ENCODE measurements around the gene TBCD.
"Not testable (repeated sequence)": the region's sequence is repeated elsewhere in the genome, so short reads cannot be mapped to it uniquely, and the experiment has no call there.

Gene TBCD

DNA sequence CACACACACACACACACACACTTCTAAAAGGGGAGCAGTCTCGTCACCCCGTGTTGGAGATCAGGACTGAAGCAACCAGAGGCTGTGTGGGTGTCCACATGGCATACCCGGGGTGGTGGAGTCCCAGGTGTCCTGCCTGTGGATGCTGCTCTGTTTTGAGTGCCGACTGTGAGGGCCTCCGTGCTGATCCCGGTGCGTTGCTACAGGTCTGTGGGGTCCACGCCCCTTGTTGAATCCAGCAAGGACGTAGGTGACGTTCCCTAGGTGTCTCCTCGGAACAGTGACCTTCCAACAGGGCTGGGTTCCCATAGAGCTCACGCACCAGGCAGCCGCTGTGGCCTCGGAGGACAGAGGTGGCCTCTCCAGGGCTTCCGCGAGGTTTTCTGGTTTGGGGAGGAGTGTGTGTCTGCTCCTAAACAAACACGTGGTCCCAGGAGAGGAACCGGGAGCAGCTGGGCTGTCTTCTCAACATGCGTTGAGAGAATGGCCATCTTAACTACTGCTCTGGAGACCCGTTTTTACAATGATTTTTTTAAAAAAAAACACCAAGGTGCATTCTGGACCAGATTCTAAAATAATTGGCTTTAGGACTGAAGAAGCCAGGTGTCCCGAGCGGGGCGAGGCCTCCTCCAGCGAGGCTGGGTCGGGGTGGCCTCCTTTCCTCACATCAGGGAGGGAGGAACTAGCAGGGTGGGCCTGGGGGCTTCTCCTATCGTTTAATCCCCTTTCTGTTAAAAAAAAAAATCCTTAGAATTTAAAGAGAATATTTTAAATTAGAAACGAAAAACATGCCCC, 188.6 kb downstream of the TBCD start:
- DNase-seq (ENCODE audit: low read depth), result no peak

DNA sequence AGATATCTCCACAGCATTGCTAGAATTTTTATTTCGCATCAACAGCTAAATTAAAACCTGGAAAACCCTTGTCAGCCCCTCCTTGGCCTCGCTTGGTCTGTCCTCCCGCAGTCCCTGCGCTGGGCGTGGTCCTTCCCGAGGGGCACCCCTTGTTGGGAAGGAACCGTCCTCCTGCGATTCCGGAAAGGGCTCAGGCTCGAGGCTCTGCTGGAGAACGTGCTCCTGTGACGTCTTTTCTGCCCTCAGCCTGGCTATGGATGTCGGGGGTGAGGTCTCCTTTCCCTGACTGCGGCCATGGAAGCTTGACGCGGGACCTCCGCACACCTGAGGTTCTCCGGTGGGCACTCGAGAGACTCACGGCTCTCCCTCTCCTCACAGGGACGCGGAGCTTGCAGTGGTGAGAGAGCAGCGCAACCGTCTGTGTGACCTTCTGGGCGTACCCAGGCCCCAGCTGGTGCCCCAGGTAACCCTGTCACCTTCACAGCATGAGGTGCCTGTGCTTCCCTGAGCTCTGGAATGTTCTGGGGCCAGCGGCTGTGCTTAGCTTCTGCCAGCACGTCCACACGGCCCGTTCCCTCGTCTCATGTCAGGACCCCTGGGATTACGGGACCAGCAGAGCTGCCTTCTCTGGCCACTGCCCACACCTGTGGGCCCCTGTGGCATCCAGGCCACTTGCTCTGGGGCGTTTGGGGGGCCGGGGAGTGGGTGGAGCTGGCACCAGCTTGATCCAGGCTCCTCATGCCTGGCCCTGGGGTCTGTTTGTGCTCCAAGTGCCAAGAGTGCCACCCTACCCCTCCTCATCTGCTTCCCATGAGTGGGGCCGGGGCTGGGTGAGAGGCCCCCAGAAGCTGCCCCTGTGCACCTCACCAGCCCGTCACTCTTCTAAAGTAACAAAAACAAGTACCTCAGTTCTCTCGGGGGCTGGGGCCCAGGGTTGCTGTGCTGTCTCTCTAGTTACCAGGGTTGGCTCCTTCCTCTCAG, 189.4 kb downstream of the TBCD start:
- no peak for DNase-seq (ENCODE audit: low read depth)

DNA sequence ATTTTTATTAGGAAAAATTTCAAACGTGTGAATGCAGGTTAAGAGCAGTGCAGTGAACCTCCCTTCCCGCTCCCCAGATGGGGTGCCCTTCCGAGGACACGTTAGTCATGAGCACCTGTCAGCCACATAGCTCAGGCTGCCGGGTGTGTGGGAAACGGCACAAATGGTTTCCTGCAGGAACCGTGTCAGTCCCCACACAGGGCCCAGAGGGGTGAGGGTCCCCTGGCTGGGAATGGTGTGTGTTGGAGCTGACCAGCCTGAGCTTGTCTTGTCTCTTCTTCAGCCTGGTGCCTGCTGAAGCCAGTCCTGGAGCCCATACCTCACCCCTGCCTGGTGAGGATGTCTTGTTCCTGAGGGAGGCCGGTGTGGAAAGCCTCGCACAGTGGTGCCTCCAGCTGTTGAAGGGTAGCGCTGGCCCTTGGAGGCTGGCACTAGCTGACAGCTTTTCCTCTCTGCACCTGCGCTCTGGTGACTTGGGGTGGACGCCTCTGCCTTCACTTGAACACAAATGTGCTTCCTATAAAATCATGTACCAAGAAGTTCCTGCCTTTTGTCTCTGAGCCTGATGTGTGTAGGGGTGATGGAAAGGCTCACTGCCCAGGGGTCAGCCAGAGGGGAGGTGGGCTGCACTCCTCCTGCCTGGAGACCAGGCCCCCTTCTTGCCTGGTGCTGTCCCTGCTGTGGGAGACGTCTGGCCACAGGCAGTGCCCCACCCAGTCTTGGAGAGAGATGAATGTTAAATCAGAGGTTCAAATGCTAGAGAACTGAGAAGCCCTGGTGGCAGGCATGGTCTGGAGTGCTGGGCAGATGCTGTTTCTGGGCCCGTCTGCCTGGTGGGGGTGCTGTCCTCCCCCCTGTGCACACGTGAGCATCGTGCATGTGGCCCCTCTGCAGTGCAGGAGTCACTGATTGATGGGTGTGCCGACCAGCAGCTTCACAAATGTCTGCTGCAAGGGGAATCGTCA, 190.6 kb downstream of the TBCD start:
- no peak for DNase-seq (ENCODE audit: low read depth)

DNA sequence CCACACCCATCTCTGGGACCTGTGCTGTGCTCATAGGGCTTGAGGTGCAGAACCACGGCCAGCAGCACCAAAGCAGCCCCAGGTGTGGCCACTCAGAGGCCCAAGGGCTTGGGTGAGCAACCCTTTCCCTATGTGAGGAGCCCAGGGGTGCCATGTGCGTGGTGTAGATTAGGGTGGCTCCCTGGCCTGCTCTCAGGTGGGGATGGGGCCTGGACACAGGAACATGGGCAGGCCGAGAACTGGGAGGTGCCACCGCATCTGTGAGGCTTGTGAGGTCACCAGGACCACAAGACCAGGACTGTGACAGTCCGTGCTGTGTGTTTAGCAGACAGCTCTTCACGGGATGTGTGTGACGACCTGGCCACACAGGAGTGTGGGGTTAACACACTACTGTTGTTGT, 191.5 kb downstream of the TBCD start:
- no peak for DNase-seq (ENCODE audit: low read depth)

DNA sequence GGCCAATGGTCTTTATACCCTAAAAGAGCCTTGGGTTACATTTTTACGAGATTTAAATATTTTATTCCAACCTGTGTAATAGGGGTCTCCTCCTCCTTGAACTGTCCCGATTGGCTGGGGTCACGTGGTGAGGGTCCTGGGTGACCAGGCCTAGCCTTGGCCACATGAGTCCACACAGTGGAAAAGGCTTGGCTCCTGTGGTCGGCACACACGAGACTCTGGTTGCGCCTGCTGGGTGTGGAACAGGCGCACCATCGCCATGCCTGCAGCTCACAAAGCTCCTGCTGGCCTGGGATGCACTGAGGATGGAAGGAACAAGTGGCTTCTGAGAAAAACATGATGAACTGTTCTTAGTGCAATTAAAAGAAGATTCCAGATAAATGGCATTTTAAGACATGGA, 191.9 kb downstream of the TBCD start:
- no peak for DNase-seq (ENCODE audit: low read depth)

DNA sequence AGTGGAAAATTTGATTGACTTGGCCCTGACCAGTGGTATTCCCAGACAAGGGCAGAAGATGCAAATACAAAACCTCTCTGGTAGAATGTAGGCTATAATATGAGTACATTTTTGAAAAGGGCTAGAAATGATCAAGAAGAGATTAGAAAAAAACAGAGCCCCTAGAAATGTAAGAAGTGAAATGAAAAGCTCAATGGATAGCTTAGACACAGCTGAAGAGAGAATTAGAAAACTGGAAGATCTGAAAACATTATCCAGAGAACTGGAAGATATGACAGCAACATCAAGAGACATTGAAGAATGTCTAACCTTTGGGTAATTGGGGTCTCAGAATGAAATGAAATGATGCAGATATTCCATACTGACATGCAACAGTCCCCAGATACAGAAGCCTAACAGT, 193.1 kb downstream of the TBCD start:
- DNase-seq (ENCODE audit: low read depth), result no peak

DNA sequence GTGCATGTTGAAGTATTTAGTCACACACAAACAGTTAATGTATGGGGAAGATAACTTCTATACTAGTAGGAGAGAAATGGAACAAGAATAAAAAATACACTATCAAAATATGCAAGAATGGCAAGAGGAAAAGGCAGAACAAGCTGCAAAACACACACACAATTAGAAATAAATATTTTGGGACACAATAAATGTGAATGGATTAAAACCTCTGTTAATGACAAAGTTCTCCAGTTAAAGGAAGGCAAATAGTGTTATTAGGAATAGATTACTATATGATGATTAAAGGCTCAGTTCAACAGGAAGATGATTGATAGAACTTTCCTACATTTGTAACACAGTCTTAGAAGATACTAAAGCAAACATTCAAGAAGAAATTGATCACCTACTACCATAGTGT, 194.2 kb downstream of the TBCD start:
- DNase-seq (ENCODE audit: low read depth), result no peak

DNA sequence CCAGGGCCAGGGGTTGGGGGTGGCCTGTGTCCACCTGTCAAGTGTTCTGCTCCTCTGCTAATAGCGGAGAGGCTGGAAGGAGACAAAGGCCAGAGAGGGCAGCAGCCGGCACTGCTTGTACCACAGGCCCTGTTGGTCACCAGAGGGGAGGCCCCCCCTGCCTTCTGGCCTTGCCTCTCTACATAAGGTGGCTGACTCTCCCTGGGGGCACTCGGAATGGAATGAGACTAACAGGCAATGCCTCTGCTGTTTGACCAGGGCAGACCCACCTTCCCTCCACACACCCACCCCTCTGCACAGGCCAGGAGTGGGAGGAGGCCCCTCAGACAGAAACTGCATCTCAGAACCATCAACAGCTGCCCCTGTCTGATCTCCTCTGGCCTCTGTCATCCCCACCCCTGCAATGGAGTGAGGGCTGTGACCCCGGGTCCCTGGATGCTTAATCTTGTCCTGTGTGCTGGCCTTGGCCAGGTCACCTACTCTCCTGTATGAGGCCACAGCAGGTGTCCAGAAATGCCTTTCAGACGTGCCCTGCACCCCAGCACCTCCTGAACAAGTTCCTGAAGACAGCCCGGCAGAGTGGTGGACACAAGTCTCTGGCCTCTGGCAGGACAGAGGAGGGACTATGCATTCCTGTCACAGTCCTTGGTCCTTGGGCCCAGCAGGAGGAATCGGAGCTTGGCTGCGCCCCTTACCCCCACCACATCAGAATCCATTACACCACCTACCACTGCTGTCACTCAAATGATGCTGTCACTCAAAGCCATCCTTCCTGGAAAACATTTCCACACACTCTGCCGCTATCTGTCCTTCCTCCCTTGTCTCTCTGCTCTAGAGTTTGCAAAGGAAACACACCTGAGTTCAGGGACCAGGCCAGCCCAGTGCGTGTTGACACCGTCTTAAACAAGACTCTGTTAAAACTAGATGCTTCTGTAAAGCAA, 195.5 kb downstream of the TBCD start:
- no peak for DNase-seq (ENCODE audit: low read depth)

DNA sequence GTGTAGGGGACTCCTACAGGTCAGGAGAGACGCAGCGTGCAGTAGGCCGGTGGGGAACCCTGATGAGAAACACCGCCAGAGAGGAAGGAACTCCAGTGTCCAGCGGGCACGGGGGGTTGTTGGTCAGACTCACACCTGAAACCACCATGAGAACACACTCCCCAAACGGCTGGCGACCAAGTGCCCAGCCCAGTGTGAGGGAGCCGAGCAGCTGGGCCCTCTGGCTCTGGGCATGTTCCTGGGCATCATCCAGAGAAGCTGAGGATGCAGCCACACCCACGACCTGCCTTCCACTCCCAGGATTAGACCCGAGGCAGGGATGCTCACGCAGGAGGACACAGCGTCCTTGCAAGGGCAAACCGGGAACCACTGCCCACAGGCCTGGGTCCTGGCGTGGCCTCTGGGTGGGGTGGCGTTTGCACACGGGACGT, 196.2 kb downstream of the TBCD start:
- DNase-seq (ENCODE audit: low read depth), result no peak

DNA sequence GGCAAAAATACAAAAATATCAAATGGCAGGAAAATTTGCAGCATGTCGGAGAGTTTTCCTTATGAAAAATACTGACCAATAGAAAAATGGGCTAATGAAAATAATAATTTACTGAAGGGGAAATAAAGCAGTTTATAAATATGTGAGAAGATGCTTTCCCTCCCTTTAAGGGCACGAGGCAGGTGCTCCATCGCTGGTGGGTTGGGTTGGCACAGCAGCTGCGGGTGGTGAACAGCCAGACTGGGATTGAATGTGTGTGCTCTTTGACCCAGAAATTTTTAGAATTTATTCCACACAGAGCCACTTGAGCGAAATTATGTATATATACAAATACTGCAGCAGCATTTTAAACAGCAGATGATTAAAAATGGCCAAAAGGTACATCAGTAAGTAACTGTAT, 197.1 kb downstream of the TBCD start:
- no peak for DNase-seq (ENCODE audit: low read depth)

DNA sequence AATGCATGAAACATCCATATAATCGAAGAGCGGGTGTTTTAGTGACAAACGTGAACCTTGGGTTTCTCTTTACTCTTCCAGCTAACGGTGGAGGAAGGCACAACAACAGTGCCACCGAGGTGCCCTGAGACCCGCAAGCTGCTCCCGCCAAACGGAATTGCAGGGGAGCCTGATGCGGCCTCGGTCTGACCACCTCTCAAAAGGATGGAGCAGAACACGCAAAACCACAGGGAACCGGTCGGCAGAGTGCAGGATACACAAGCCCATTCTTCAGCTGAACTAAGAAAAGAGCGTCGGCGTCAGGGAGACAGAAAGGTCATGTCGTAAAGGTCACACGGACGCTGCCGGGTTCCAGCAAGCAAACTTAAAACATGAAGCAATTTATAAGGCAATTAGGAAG, 197.5 kb downstream of the TBCD start:
- DNase-seq (ENCODE audit: low read depth), result no peak

DNA sequence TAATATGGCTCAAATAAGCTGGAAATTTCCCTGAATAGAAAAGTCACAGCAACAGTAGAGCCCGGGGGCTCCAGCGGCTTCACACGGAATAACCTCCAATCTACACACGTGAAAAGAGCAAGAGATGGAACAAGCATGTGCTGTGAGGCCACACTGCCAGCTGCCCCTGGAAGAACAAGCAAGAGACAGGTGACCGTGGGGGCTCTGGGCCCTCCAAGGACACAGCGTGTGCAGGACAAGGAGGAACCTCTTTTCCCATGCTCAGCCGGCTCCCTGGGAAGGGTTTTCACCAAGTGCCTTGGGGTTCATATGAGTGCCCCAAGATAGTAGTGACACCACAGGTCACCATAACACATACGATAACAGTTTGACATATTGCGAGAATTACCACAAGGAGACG, 198.1 kb downstream of the TBCD start:
- DNase-seq (ENCODE audit: low read depth), result no peak

DNA sequence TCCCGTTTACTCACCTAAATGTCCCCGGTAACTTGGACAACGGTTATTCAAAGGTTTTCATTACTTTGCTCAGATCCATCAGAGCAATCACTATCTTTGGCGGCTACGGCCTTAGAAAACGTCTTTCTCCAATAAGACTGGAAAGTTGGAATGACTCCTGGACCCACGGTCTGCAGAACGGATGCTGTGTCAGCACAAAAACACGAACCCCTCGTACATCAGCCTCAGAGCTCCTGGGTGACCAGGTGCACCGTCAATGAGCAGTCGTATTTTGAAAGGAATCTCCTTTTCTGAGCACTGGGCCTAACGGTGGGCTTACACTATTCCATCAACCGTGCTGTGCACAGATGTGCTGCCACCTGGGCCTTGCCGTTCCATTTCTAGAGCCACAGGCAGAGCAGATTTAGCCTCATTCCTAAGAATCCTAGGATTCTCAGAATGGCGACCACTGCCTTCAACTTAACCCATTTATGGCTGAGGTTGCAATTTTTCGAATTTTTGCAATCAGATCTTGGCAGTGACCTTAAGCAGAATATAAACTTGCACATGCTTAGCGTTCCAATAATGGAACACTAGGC, 198.7 kb downstream of the TBCD start:
- no peak for DNase-seq (ENCODE audit: low read depth)

DNA sequence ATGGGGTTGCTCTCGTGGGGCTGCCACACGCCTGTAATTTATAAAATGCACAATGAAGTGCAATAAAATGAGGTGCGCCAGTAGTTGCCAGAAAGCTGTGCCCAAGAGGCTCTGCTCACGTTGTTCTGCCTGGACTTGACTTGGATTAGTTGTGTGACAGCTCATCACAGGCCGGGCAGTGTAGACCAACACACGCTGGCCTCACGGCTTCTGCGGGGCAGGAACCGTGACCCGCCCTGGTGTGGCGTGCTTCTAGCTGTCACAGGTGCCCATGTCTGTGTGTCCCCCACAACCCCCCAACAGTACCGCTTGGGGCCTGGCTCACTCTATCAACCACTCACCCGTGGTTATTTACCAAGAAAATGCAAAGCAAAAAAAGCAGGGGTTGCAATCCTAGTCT, 200.2 kb downstream of the TBCD start:
- no peak for DNase-seq (ENCODE audit: low read depth)

DNA sequence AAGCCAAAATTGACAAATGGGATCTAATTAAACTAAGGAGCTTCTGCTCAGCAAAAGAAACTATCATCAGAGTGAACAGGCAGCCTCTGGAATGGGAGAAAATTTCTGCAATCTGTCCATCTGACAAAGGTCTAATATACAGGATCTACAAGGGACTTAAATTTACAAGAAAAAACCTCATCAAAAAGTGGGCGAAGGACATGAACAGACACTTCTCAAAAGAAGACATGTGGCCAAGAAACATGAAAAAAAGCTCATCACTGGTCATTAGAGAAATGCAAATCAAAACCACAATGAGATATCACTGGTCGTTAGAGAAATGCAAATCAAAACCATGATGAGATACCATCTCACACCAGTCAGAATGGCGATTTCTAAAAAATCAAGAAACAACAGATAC, 203.2 kb downstream of the TBCD start:
- DNase-seq (ENCODE audit: low read depth), result not testable (repeated sequence)

DNA sequence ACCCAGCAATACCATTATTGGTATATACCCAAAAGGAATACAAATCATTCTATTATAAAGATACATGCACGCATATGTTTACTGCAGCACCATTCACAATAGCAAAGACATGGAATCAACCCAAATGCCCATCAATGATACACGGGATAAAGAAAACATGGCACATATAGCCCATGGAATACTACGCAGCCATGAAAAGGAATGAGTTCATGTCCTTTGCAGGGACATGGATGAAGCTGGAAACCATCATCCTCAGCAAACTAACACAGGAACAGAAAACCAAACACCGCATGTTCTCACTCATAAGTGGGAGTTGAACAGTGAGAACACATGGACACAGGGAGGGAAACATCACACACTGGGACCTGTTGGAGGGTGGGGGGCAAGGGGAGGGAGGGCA, 203.8 kb downstream of the TBCD start:
- not testable (repeated sequence) for DNase-seq (ENCODE audit: low read depth)

DNA sequence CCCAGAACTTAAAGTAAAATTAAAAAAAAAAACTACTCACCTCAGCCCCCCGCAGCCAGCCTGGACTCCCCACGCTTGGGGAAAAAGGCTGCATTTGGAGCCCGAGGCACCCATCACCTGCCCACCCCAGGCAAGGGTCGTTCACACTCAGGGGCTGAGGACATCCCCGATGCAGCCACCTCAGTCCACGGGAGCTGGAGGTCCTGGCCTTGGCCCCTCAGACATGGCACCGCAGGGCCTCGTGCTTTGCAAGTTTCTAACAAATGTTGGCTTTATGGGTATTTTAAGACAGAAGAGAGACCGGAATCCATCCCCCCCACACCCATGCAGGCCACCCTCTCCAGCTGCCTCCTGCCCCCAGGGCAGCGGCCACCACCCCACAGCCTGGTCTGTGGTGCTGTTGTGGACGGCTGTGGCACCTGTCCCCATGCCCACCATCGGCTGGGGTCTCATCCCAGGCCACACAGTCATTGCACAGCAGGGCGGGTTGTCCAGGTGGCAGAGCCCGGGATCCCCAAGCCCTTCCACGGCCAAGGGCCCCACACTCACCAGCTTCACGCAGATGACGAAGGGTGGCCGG, 204.4 kb downstream of the TBCD start:
- no peak for DNase-seq (ENCODE audit: low read depth)

DNA sequence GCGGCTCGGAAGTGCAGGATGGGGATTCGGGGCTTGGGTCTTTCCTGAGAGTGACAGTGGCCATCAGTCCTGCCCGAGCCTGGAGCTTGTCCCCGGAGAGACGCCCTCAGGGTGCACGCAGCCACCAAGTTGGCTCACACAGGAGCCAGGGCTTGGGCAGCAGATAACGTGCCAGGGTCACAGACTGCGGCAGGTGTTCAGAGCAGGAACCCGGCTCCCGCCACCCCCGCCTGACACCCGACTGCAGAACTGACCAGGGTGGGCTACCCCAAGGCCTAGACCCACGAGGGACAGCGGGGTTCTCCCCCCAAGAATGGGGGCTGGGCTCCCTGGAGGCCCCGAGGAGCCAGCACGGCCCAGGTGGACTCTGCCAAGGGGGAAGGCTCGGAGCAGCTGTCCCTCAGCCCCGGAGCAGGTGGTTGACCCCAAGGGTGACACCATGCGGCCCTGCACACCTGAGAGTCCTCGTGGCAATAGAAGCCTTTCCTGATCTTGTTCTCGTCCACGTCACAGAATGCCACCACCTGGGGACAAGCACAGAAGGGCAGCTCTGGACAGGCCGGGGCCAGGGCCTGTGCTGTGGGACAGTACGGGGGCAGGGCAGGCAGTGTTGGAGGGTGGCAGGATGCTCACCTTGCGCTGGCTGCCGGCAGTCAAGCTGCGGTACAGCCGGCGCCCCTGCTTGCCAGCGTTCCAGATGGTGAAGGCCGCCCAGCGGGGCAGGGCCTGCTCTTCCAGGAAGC, 205.0 kb downstream of the TBCD start:
- no peak for DNase-seq (ENCODE audit: low read depth)

DNA sequence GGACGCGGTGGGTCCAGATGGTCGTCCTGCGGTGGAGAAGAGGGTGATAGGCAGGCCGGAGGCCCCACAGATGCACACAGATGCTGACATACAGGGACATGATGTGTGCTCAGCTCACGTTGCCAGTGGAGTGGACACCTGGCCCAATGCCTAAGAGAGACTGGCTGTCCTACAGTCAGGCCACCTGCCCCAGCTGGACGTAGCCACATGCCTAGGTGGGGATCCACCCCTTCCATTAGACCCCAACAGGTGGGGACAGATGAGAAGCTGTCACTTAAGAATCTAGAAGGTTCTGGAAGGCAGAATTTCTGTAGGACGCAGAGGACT, 205.6 kb downstream of the TBCD start:
- no peak for DNase-seq (ENCODE audit: low read depth)
